Neural cell (in vitro differentiated cells): ENCODE measurements around the gene SLC35C1. TPM values are rescaled to one million over a fixed set of nuclear protein-coding genes. Genes with fewer than 3 reads are reported as not detected.
A peak's percentile ranks its signal among the peaks of the same experiment; 100 is the strongest.

Experiments used
- H2AFZ ChIP-seq: fragments of 200-600, 300-800 bp; sonication (generic), shearing (Covaris generic); 2 replicates; pipeline ENCODE4 v1.6.0; 2014; ENCODE audit warnings: low read depth, mild to moderate bottlenecking, antibody characterized with exemption, low read length, moderate library complexity
- H3F3A ChIP-seq: fragments of 200-600 bp; shearing (Covaris generic); 2 replicates; pipeline ENCODE4 v1.6.1; 2016; ENCODE audit warnings: mild to moderate bottlenecking, moderate library complexity, mixed read lengths, antibody characterized with exemption, low read length; ENCODE audit not compliant: insufficient read depth, poor library complexity, severe bottlenecking
- H3K27ac ChIP-seq: fragments of 200-600, 300-800 bp; sonication (generic), shearing (Covaris generic); 2 replicates; pipeline ENCODE4 v1.5.1; 2014; ENCODE audit warnings: mild to moderate bottlenecking, low read length, moderate library complexity
- H3K27me3 ChIP-seq: fragments of 300-800, 200-600 bp; sonication (generic), shearing (Covaris generic); 2 replicates; pipeline ENCODE4 v1.6.0; 2014; ENCODE audit warnings: mild to moderate bottlenecking, low read depth, low read length, moderate library complexity; ENCODE audit not compliant: insufficient read depth
- H3K36me3 ChIP-seq: fragments of 300-800, 200-600 bp; sonication (generic), shearing (Covaris generic); 2 replicates; pipeline ENCODE4 v1.5.1; 2014; ENCODE audit warnings: mild to moderate bottlenecking, antibody characterized with exemption, low read length, moderate library complexity; ENCODE audit not compliant: insufficient read depth
- H3K4me2 ChIP-seq: fragments of 300-800, 200-600 bp; sonication (generic), shearing (Covaris generic); 2 replicates; pipeline ENCODE4 v1.6.0; 2014; ENCODE audit warnings: mild to moderate bottlenecking, low read length
- H3K4me3 ChIP-seq: fragments of 300-800, 200-600 bp; sonication (generic), shearing (Covaris generic); 2 replicates; pipeline ENCODE4 v1.5.1; 2014; ENCODE audit warnings: mild to moderate bottlenecking, low read length, moderate library complexity
- H3K79me2 ChIP-seq: fragments of 200-600 bp; shearing (Covaris generic); replicated peaks from 2 replicates; pipeline ENCODE4 v1.6.0; 2014; ENCODE audit warnings: mild to moderate bottlenecking, low read length, moderate library complexity; ENCODE audit not compliant: insufficient read depth
- H3K9ac ChIP-seq: fragments of 300-800, 200-600 bp; sonication (generic), shearing (Covaris generic); 2 replicates; pipeline ENCODE4 v1.6.1; 2016; ENCODE audit warnings: mild to moderate bottlenecking, low read length, mixed read lengths
- H3K9me2 ChIP-seq: fragments of 200-600 bp; shearing (Covaris generic); 2 replicates; pipeline ENCODE4 v1.6.1; 2016; ENCODE audit warnings: mild to moderate bottlenecking, low read length, mixed read lengths; ENCODE audit not compliant: insufficient read depth
- H3K9me3 ChIP-seq: fragments of 200-600, 300-800 bp; sonication (generic), shearing (Covaris generic); 2 replicates; pipeline ENCODE4 v1.6.1; 2016; ENCODE audit warnings: mild to moderate bottlenecking, mixed run types, low read length, moderate library complexity, mixed read lengths
- H4K20me1 ChIP-seq: fragments of 200-600 bp; shearing (Covaris generic); 2 replicates; pipeline ENCODE4 v1.6.1; 2016; ENCODE audit warnings: mild to moderate bottlenecking, mixed run types; ENCODE audit not compliant: insufficient read depth
- EP300 ChIP-seq: fragments of 450-650 bp; conservative IDR thresholded peaks from 2 replicates; pipeline ENCODE4 v1.6.1; 2014; ENCODE audit warnings: antibody characterized with exemption, mild to moderate bottlenecking, moderate library complexity; ENCODE audit not compliant: poor library complexity, severe bottlenecking
- EZH2 ChIP-seq: fragments of 200-600, 300-800 bp; shearing (Covaris generic), sonication (generic); IDR thresholded peaks from 2 replicates; pipeline ENCODE4 v1.6.1; 2014; ENCODE audit warnings: antibody characterized with exemption, low read length, borderline replicate concordance, mild to moderate bottlenecking; ENCODE audit not compliant: insufficient read depth, poor library complexity, severe bottlenecking
- MXI1 ChIP-seq: fragments of 450-650 bp; conservative IDR thresholded peaks from 2 replicates; pipeline ENCODE4 v1.6.1; 2014; ENCODE audit warnings: antibody characterized with exemption, mild to moderate bottlenecking; ENCODE audit not compliant: poor library complexity, severe bottlenecking
- POLR2AphosphoS5 ChIP-seq: IDR thresholded peaks from 2 replicates; pipeline ENCODE4 v1.6.1; 2012
- SMC3 ChIP-seq: fragments of 450-650 bp; conservative IDR thresholded peaks from 2 replicates; pipeline ENCODE4 v1.6.1; 2014; ENCODE audit warnings: antibody characterized with exemption, mild to moderate bottlenecking, moderate library complexity; ENCODE audit not compliant: poor library complexity
- TAF1 ChIP-seq: IDR thresholded peaks from 2 replicates; pipeline ENCODE4 v1.6.1; 2012; ENCODE audit warnings: low read depth
- polyA plus RNA-seq: library from polyadenylated mRNA; depleted of rRNA; stranded (reverse); fragments of >200 nt; gene quantifications from 2 replicates; pipeline ENCODE4 v1.2.3, GENCODE V29; 2014
- TF ChIP-seq, protein P1 (sequence below): IDR thresholded peaks from 2 replicates; pipeline ENCODE4 v1.6.1; 2012; ENCODE audit warnings: borderline replicate concordance

SLC35C1 gene
- polyA plus RNA-seq, 1 donor from 2014 or later = 2.3 TPM

DNA sequence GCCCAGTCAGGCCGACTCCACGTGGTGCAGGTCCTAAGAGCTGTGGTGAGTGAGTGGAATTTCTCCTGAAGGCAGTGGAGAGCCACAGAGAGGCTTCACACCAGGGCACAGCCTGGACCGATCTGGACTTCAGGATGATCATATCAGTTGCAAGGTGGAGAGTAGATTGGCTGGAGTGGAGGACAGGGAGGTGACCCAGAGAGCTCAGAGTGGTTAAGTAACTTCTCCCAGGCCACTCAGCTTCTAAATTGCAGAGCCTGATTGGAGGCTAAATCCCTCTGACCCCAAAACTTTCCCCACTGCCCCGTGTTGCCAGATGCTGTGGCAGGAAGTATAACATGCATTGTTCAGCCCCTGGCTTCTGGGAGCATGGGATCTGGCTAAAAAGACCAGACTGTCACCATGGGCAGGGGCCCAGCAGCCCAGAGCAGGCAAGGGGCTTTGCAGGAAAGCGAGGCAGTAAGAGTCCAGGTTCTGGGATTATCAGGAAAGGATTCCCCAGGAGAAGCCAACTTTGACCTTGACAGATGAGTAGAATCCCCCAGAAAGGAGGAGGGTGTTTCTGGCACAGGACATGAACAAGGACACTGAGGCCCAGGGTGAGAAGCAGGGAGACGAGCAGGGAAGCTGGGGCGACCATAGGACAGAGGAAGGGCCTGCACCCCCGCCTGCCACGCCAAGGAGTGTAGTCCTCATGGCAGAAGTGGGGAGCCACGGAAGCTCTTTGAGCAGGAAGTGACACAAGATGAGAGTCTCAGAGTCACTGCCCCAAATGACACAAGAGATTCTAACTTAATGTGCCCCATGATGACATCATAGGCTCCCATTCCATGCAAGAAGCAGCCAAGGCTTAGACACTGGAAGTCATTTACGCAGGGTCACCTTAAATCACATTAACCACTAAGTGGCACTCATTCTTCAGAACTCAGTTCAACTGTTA is 4.8 kb downstream of the SLC35C1 start:
- no peak overlapping the region for H3K27ac ChIP-seq
- H3K27me3 ChIP-seq = peaks cover under 1% of the 10 kb centered on the region
- no peak overlapping the region for H3K9ac ChIP-seq
- no peaks in the 10 kb centered on the region for H3K9me2 ChIP-seq
- H3F3A ChIP-seq = no peaks in the 10 kb centered on the region
- peaks cover 7% of the 10 kb centered on the region for H3K36me3 ChIP-seq
- H3K4me3 ChIP-seq = peak overlapping the region; percentile 73
- H3K9me3 ChIP-seq = no peaks in the 10 kb centered on the region
- H4K20me1 ChIP-seq = no peaks in the 10 kb centered on the region
- no peak for TF ChIP-seq SMC3
- TF ChIP-seq, protein P1, sequence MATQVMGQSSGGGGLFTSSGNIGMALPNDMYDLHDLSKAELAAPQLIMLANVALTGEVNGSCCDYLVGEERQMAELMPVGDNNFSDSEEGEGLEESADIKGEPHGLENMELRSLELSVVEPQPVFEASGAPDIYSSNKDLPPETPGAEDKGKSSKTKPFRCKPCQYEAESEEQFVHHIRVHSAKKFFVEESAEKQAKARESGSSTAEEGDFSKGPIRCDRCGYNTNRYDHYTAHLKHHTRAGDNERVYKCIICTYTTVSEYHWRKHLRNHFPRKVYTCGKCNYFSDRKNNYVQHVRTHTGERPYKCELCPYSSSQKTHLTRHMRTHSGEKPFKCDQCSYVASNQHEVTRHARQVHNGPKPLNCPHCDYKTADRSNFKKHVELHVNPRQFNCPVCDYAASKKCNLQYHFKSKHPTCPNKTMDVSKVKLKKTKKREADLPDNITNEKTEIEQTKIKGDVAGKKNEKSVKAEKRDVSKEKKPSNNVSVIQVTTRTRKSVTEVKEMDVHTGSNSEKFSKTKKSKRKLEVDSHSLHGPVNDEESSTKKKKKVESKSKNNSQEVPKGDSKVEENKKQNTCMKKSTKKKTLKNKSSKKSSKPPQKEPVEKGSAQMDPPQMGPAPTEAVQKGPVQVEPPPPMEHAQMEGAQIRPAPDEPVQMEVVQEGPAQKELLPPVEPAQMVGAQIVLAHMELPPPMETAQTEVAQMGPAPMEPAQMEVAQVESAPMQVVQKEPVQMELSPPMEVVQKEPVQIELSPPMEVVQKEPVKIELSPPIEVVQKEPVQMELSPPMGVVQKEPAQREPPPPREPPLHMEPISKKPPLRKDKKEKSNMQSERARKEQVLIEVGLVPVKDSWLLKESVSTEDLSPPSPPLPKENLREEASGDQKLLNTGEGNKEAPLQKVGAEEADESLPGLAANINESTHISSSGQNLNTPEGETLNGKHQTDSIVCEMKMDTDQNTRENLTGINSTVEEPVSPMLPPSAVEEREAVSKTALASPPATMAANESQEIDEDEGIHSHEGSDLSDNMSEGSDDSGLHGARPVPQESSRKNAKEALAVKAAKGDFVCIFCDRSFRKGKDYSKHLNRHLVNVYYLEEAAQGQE = no peak
- no peak overlapping the region for H2AFZ ChIP-seq
- no peak overlapping the region for H3K4me2 ChIP-seq
- peaks cover 14% of the 10 kb centered on the region for H3K79me2 ChIP-seq

DNA sequence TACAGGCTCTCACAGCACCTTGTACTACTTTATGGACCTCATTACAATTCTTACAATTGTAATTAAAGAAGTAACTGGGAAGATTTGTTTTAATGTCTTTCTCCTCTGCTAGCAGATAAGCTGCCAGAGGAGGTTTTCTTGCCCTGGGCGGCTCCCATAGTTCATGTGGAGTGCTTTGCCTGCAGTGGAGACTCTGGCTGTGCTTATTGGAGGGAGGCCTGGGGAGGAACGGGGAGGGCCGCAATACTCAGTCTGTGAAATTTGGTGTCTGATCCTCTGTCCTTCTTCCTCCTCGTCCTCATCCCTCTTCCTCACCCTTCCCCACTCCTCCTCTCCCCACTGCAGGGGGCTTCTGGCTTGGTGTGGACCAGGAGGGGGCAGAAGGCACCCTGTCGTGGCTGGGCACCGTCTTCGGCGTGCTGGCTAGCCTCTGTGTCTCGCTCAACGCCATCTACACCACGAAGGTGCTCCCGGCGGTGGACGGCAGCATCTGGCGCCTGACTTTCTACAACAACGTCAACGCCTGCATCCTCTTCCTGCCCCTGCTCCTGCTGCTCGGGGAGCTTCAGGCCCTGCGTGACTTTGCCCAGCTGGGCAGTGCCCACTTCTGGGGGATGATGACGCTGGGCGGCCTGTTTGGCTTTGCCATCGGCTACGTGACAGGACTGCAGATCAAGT is 5.6 kb downstream of the SLC35C1 start:
- TF ChIP-seq POLR2AphosphoS5 (no peak), EZH2 (no peak), TAF1 (no peak), MXI1 (no peak), EP300 (no peak), SMC3 (no peak)
- TF ChIP-seq, protein P1 = no peak
- Histone ChIP-seq H3K4me2 (no peak overlapping the region), H3K9me2 (no peaks in the 10 kb centered on the region), H3K9ac (no peak overlapping the region), H3K27ac (no peak overlapping the region), H4K20me1 (no peaks in the 10 kb centered on the region), H3K27me3 (no peaks in the 10 kb centered on the region), H2AFZ (no peak overlapping the region), H3K79me2 (peaks cover 11% of the 10 kb centered on the region), H3F3A (no peaks in the 10 kb centered on the region), H3K9me3 (no peaks in the 10 kb centered on the region), H3K4me3 (no peak overlapping the region), H3K36me3 (peaks cover 7% of the 10 kb centered on the region)
